Measurements from ENCODE around the gene BBOX1.

DNA sequence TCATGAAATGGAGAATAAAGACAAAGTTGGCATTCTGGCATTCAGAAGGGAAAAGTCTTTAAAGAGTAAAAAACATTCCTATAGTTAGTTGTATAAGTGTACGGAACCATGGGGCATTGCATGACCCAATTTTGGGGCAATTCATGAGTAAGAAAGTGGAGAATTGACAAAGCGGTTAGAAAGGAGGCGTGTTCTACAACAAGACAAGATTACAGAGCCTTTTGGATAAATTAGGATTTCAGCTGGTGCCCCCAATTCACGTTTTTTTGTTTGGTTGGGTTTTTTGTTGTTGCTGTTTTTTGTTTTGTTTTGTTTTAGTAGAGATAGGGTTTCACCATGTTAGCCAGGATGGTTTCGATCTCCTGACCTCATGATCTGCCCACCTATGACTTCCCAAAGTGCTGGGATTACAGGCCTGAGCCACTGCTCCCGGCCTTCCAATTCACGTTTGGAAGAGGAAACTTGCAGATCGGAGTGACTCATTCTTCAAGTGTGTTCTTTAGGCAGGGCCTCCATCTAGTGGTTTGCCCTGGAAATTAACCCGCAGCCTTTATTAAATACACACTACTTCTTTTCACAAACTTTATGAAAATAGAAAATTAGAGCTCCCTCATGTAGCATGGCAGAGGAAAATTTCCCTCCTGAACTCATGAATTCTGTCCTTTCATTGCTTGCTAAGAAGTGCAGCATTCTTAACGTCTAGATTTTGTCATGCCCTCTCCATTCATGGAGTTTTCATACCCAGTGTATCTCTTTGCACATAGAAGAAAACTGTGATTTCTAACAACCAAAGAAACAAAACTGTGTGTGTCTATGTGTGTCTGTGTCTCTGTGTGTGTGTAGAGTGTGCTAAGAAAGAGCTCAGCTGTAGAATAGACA, 118.1 kb downstream of the BBOX1 start:
- TF ChIP-seq, protein P1, sequence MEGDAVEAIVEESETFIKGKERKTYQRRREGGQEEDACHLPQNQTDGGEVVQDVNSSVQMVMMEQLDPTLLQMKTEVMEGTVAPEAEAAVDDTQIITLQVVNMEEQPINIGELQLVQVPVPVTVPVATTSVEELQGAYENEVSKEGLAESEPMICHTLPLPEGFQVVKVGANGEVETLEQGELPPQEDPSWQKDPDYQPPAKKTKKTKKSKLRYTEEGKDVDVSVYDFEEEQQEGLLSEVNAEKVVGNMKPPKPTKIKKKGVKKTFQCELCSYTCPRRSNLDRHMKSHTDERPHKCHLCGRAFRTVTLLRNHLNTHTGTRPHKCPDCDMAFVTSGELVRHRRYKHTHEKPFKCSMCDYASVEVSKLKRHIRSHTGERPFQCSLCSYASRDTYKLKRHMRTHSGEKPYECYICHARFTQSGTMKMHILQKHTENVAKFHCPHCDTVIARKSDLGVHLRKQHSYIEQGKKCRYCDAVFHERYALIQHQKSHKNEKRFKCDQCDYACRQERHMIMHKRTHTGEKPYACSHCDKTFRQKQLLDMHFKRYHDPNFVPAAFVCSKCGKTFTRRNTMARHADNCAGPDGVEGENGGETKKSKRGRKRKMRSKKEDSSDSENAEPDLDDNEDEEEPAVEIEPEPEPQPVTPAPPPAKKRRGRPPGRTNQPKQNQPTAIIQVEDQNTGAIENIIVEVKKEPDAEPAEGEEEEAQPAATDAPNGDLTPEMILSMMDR (conservative IDR thresholded peaks at IDR 0.05; ENCODE audit: low read depth, low read length), result peak; percentile 99
- no peak for TF ChIP-seq EZH2 (IDR thresholded peaks at IDR 0.05; ENCODE audit: borderline replicate concordance, low read depth, low read length, poor library complexity, severe bottlenecking)

All from A673 (cell line).